ENCODE results near the gene STYXL1. TPM values are rescaled to one million over a fixed set of nuclear protein-coding genes. Genes with fewer than 3 reads are reported as not detected.
A peak's percentile ranks its signal among the peaks of the same experiment; 100 is the strongest.
"Not testable (repeated sequence)": the region's sequence is repeated elsewhere in the genome, so short reads cannot be mapped to it uniquely, and the experiment has no call there.

STYXL1 gene
- total RNA-seq (2013) = 46.1 TPM
- polyA plus RNA-seq = 10 to 100 TPM; 64.6 to 79.8 (median 67.2) TPM
- polyA minus RNA-seq = 25.6 and 29.7 TPM in 2 replicates
- 3.9 to 15.1 (median 8.9) reads per million in 11 experiments for total RNA-seq

- no peaks in the 10 kb centered on the region for H3K9me3 Mint-ChIP-seq
- Histone ChIP-seq H3K9me3 (replicated peaks in 1 of 2; ENCODE audit: control insufficient read depth in 1 of 2, insufficient read depth in 1 of 2, low read length in 2 of 2) (no peaks in the 10 kb centered on the region), H3K36me3 (replicated peaks in 1 of 2; ENCODE audit: control insufficient read depth in 1 of 2, insufficient read depth in 2 of 2, low read length in 2 of 2) (peaks cover 10 to 35% of the 10 kb centered on the region in 2 donors), H3K9ac (ENCODE audit: insufficient read depth, low read length, poor library complexity, severe bottlenecking) (peak within 1 kb of the TSS; percentile 97), H3K4me3 (replicated peaks in 1 of 3; ENCODE audit: low read depth in 2 of 3, low read length in 3 of 3) (peak within 1 kb of the TSS; percentile 75 to 90 (median 75)), H3K79me2 (ENCODE audit: insufficient read depth, low read length) (peaks cover 99% of the 10 kb centered on the region), H3K27ac (ENCODE audit: low read depth in 1 of 2, low read length in 2 of 2) (peak within 1 kb of the TSS; percentile 83 to 96), H3K27me3 (ENCODE audit: control insufficient read depth in 2 of 2, insufficient read depth in 2 of 2, low read length in 2 of 2) (no peaks in the 10 kb centered on the region), H3K4me2 (replicated peaks; ENCODE audit: extremely low read depth, low read length, poor library complexity, severe bottlenecking) (peak within 1 kb of the TSS; percentile 81), H4K20me1 (ENCODE audit: insufficient read depth, low read length) (peaks cover 53% of the 10 kb centered on the region), H2AFZ (ENCODE audit: insufficient read depth, low read depth, low read length, poor library complexity, severe bottlenecking) (peak within 1 kb of the TSS; percentile 87), H3K4me1 (ENCODE audit: control insufficient read depth in 1 of 2, insufficient read depth in 2 of 2, low read length in 2 of 2) (peaks cover 19 to 34% of the 10 kb centered on the region in 2 donors)
- H3K27me3 Mint-ChIP-seq (ENCODE audit: low read depth in 3 of 3) = no peaks in the 10 kb centered on the region
- under 1% methylated on average over 52 of the region's 58 CpGs for WGBS (ENCODE audit: insufficient coverage)
- peak within 1 kb of the TSS; percentile 96 to 99 (median 98) for H3K27ac Mint-ChIP-seq
- TF ChIP-seq CTCF (IDR thresholded peaks at IDR 0.05) = no peak
- intact Hi-C loops (cut with micrococcal nuclease) = no loop called here
- H3K4me1 Mint-ChIP-seq = peaks cover 49% of the 10 kb centered on the region
- peak within 1 kb of the TSS; percentile 97 to 99 for H3K4me3 Mint-ChIP-seq
- peak; percentile 93 to 96 (median 95) for DNase-seq
- peaks cover 25 to 48% of the 10 kb centered on the region in 2 donors for H3K36me3 Mint-ChIP-seq
Measured at GRCh38 chr7:76047811-76048667, at the start of gene STYXL1, which contains the start of gene MDH2. Gene STYXL1, minus strand, starts transcription at chr7:76048000. Its CDS starts 17,477 bp downstream, at chr7:76030523. Gene MDH2, plus strand, starts transcription at chr7:76048106. Its CDS starts 55 bp downstream, at chr7:76048161.

GRCh38 chr7:76095908-76096307, 48.1 kb upstream of the STYXL1 start:
- no peak overlapping the region for H3K4me2 ChIP-seq (replicated peaks; ENCODE audit: extremely low read depth, low read length, poor library complexity, severe bottlenecking)
- Mint-ChIP-seq H3K27me3 (ENCODE audit: low read depth in 3 of 3) (peaks cover 0 to 15% (median 9%) of the 10 kb centered on the region in 3 donors), H3K36me3 (no peaks in the 10 kb centered on the region), H3K9me3 (no peaks in the 10 kb centered on the region), H3K27ac (no peak overlapping the region), H3K4me1 (no peaks in the 10 kb centered on the region), H3K4me3 (no peak overlapping the region)
- no peak overlapping the region for H3K4me3 ChIP-seq (replicated peaks in 1 of 3; ENCODE audit: low read depth in 2 of 3, low read length in 3 of 3)
- no peak for DNase-seq
- H3K27ac ChIP-seq (ENCODE audit: low read depth in 1 of 2, low read length in 2 of 2) = no peak overlapping the region
- H4K20me1 ChIP-seq (ENCODE audit: insufficient read depth, low read length) = no peaks in the 10 kb centered on the region
- H3K4me1 ChIP-seq (ENCODE audit: control insufficient read depth in 1 of 2, insufficient read depth in 2 of 2, low read length in 2 of 2) = no peaks in the 10 kb centered on the region
- H3K79me2 ChIP-seq (ENCODE audit: insufficient read depth, low read length) = no peaks in the 10 kb centered on the region
- H3K9me3 ChIP-seq (replicated peaks in 1 of 2; ENCODE audit: control insufficient read depth in 1 of 2, insufficient read depth in 1 of 2, low read length in 2 of 2) = no peaks in the 10 kb centered on the region
- WGBS (ENCODE audit: insufficient coverage) = 93% methylated on average over 2 of the region's 3 CpGs
- H3K9ac ChIP-seq (ENCODE audit: insufficient read depth, low read length, poor library complexity, severe bottlenecking) = no peak overlapping the region
- peaks cover 0 to 3% of the 10 kb centered on the region in 2 donors for H3K27me3 ChIP-seq (ENCODE audit: control insufficient read depth in 2 of 2, insufficient read depth in 2 of 2, low read length in 2 of 2)
- TF ChIP-seq CTCF (IDR thresholded peaks at IDR 0.05) = no peak
- intact Hi-C loops (cut with micrococcal nuclease) = no loop called here
- no peak overlapping the region for H2AFZ ChIP-seq (ENCODE audit: insufficient read depth, low read depth, low read length, poor library complexity, severe bottlenecking)
- H3K36me3 ChIP-seq (replicated peaks in 1 of 2; ENCODE audit: control insufficient read depth in 1 of 2, insufficient read depth in 2 of 2, low read length in 2 of 2) = no peaks in the 10 kb centered on the region

- H3K4me1 ChIP-seq (ENCODE audit: control insufficient read depth in 1 of 2, insufficient read depth in 2 of 2, low read length in 2 of 2); H3K9me3 Mint-ChIP-seq; H3K9me3 ChIP-seq (replicated peaks in 1 of 2; ENCODE audit: control insufficient read depth in 1 of 2, insufficient read depth in 1 of 2, low read length in 2 of 2); H3K27ac Mint-ChIP-seq; H3K4me2 ChIP-seq (replicated peaks; ENCODE audit: extremely low read depth, low read length, poor library complexity, severe bottlenecking); intact Hi-C loops (cut with micrococcal nuclease); H3K4me3 ChIP-seq (replicated peaks in 1 of 3; ENCODE audit: low read depth in 2 of 3, low read length in 3 of 3); H3K4me3 Mint-ChIP-seq; H3K4me1 Mint-ChIP-seq; H3K27me3 ChIP-seq (ENCODE audit: control insufficient read depth in 2 of 2, insufficient read depth in 2 of 2, low read length in 2 of 2); H3K9ac ChIP-seq (ENCODE audit: insufficient read depth, low read length, poor library complexity, severe bottlenecking); DNase-seq; H3K79me2 ChIP-seq (ENCODE audit: insufficient read depth, low read length); H2AFZ ChIP-seq (ENCODE audit: insufficient read depth, low read depth, low read length, poor library complexity, severe bottlenecking); H3K36me3 Mint-ChIP-seq; H3K36me3 ChIP-seq (replicated peaks in 1 of 2; ENCODE audit: control insufficient read depth in 1 of 2, insufficient read depth in 2 of 2, low read length in 2 of 2); H3K27ac ChIP-seq (ENCODE audit: low read depth in 1 of 2, low read length in 2 of 2); H4K20me1 ChIP-seq (ENCODE audit: insufficient read depth, low read length): not testable (repeated sequence)
- H3K27me3 Mint-ChIP-seq (ENCODE audit: low read depth in 3 of 3) = peaks cover 0 to 15% (median 11%) of the 10 kb centered on the region in 3 donors
- WGBS (ENCODE audit: insufficient coverage) = 92% methylated on average over 2 of the region's 5 CpGs
Measured at GRCh38 chr7:76094326-76094725, 46.5 kb upstream of the STYXL1 start.
